GM19455 (cell line): ENCODE data around the gene CAMTA1.

Experiments used
- ATAC-seq: cut with Tn5 transposase; IDR thresholded peaks from one replicate; pipeline ENCODE4 v1.9.1; 2021; ENCODE audit not compliant: unreplicated experiment

Gene CAMTA1

DNA sequence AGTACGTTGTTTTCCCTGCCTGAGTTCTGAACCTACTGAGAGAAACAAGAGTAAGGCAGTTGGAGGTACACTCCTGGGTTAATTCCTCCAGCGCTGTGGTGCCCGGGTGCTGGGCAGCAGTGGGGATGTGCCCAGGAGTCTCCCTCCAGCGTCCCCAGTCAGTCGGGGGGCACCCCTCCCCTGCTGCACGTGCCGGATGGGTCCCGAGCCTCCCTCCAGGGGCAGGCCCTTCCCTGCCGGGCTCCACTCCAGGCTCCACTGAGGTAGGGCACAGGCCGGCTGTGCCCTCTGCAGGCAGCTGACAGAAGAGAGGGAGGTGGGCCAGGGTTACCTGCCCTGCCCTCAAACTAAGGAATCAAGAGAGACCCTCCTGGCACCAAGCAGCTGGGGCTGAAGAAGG is 747.8 kb downstream of the CAMTA1 start:
- ATAC-seq, result no peak

GRCh38 chr1:7534061-7534825 is 749.0 kb downstream of the CAMTA1 start:
- ATAC-seq, result no peak

GRCh38 chr1:7535016-7535415 is 749.8 kb downstream of the CAMTA1 start:
- ATAC-seq, result no peak

- ATAC-seq, result no peak
These were observed 751.0 kb downstream of the CAMTA1 start for GRCh38 chr1:7535934-7536878.

DNA sequence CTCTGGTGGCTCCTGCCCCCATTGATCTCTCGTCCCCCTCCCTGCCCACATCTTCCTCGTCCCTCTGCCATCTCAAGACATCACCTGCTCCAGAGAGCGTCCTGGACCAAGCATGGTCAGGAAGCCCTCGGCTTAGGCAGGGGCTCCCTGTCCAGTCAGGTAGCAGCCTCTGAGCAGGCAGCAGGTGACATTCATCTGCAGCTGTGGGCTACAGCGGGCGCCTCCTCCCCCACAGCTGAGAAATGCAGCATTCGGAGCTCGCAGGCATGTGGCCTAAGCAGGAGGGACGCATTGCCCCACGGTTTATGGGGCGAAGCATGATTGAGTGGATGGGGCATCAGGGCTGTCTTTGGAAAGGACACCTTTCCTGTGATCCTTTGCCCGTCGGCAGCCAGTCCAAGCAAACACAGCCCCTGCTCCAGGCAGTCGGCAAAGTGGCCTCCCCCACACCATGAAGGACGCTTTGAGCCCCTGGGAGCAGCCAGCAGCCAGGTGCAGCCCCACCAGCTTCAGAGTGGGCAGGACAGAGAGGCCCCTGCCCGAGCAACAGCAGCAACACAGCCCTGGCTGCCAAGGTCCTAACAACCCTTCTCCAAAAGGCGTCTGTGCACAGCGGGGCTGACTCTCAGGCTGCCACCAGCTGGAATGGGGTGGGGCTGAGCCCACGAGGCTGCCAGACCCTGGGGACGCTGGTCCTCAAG is 751.8 kb downstream of the CAMTA1 start:
- ATAC-seq, result no peak

GRCh38 chr1:7538033-7538432 is 752.8 kb downstream of the CAMTA1 start:
- ATAC-seq, result no peak

GRCh38 chr1:7538849-7539768 is 753.9 kb downstream of the CAMTA1 start:
- ATAC-seq, result no peak

DNA sequence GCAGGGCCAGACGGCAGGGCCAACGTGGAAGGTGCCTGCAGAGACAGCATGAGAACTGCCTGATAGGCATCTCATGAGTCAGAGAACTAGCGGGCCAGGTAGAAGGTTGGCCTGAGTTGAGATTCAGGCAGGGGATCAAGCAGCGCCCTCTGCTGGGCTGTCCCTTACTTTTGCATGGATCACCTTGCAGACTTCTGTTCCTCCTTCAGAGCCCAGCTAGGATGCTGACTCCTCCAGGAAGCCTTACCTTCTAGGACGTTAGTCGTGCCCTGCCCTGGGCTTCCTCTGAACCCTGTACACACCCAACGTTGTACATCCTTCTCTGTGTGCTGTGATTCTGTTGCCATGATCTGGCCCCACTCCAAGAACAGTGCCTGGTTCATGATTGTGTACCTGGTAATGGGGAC is 754.5 kb downstream of the CAMTA1 start:
- no peak for ATAC-seq

- ATAC-seq, result no peak
These were observed 755.6 kb downstream of the CAMTA1 start for GRCh38 chr1:7540816-7541215.

DNA sequence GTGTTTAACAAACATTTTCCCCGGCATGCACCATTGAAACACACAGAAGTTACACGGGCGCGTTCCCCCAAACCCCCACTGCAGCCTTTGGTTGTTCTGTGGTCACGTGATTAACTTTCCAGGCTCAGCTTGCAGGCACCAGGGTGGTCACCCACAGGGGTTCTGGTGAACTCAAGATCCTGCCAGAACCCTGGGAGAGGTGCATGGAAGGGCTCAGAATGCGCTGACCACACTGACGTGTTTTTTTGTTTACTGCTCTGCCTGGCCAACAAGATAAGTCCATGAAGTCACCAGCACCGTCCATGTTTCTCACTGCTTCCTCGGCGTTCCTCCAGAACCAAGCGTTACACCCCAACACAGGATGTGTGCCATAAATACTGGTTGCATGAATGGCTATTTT is 756.4 kb downstream of the CAMTA1 start:
- ATAC-seq, result no peak

DNA sequence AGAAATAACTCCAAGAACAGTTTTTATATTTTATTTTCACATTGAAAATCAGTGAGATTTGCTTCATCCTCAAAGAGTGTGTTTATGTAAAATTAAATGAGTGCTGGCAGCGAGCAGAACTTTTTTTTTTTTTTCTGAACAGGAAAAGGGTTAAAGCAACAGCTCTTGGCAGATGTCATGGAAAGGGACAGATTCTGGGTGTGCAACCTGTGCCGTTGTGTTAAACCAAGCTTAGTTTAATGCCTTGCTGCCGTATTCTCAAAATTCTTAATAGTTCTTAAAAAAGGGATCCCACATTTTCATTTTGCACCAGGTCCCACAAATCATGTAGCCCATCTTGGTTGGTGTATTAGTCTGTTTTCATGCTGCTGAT is 758.5 kb downstream of the CAMTA1 start:
- ATAC-seq, result no peak

DNA sequence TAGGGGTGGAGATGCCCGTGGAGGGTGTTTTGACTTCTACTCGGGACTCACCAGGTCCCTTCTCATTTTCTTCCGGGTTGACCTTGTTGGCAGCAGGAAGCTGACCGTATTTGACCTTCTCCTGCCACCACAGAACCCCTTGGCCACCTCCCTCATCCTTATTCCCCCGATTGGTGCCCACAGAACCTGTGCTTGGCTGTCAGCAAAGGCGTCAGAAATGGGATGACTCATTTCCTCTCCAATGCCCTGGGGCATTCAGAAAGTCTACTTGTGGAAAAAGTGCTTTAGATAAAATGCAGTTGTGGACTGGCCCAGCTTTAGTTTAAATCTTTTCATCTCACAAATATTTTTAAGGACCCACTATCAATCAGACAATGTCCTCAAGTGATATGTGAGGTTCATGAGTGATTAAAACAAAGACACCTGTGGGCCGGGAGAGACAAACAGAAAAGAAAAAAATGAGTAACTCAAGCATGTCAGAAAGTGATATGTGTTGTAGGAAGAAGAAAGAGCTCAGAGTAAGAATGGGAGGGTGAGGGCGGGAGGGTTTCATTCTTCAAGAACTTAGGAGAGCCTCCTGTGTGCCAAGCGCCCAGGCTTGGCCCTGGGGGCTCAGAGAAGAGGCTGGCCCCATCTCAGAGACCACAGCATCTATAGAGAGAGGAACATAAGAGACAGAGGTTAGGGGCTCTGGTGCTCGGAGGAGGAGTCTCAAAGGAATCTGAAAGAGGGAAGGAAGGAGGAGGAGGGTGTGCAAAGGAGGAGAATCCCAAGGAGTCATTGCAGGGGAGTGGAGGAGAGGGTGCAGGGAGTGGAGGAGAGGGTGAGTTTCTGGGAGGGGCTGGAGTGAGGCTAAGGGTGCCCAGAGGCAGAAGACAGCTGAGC is 764.3 kb downstream of the CAMTA1 start:
- no peak for ATAC-seq

GRCh38 chr1:7550261-7550865 is 765.1 kb downstream of the CAMTA1 start:
- no peak for ATAC-seq

DNA sequence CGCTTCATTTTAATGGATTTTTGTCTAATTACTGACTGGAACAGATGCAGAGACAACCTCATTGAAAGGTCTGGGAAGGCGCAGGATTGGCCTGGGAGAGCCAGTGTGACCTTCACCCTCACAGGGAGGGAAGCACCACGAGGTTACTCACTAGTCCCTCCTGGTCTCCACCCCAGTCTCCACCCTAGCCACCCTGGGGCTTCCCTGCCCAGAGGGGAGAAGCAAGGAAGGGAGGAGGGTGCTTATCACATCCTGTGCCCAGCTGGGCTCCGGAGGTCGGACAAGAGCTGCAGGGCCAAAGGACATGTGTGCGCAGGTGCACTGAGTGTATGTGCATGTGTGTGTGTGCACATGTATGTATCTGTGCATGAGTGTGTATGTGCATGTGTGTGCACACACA is 765.7 kb downstream of the CAMTA1 start:
- no peak for ATAC-seq

GRCh38 chr1:7551442-7551841 is 766.2 kb downstream of the CAMTA1 start:
- ATAC-seq, result no peak

- no peak for ATAC-seq
These were observed 767.1 kb downstream of the CAMTA1 start for GRCh38 chr1:7552402-7552801.

DNA sequence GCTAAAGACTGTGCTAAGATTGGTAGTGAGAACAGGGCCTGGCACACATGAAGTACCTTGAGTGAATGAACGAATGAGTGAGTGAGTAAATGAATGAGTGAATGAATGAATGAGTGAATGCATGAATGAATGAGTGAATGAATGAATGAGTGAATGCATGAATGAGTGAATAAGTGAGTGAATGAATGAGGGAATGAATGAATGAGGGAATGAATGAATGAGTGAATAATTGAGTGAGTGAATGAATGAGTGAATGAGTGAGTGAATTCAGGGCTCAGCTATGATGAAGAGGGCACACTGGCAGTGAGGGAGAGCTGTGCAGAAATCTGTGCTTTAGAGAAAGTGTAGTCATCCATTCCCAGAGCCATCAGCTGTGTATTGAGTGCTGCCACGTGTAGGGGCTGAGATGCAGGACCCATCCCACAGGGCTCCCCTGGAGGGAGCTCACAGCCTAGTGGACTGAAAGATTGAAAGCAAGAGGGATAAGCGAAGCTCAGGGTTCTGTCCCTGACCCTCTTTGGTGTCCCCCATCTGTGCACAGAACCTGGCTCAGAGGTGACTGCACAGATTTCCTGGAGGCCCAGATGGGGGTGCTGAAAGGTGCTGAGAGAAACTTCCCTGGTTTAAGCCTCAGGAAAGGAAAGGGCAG is 767.9 kb downstream of the CAMTA1 start:
- no peak for ATAC-seq

GRCh38 chr1:7554385-7555235 is 769.4 kb downstream of the CAMTA1 start:
- ATAC-seq, result no peak
